NCI-H146 (cell line): ENCODE results near the gene GALNT17.

Experiments
- DNase-seq: peaks from one replicate; lab custom pipeline; 2025; lab: John Stamatoyannopoulos, UW

GALNT17 gene

GRCh38 chr7:71285571-71286145 lies 153.7 kb downstream of the GALNT17 start:
- no peak for DNase-seq

GRCh38 chr7:71286336-71286735 lies 154.4 kb downstream of the GALNT17 start:
- DNase-seq, result no peak

GRCh38 chr7:71286924-71287323 lies 155.0 kb downstream of the GALNT17 start:
- DNase-seq, result no peak

GRCh38 chr7:71290452-71290851 lies 158.5 kb downstream of the GALNT17 start:
- DNase-seq, result no peak

- no peak for DNase-seq
These were observed 166.4 kb downstream of the GALNT17 start for GRCh38 chr7:71298378-71298777.

- DNase-seq, result no peak
These were observed 168.1 kb downstream of the GALNT17 start for GRCh38 chr7:71300086-71300485.

- DNase-seq, result no peak
These were observed 168.7 kb downstream of the GALNT17 start for GRCh38 chr7:71300603-71301002.

- no peak for DNase-seq
These were observed 169.2 kb downstream of the GALNT17 start for GRCh38 chr7:71301167-71301566.

GRCh38 chr7:71303566-71303965 lies 171.6 kb downstream of the GALNT17 start:
- DNase-seq, result no peak

GRCh38 chr7:71308096-71308495 lies 176.2 kb downstream of the GALNT17 start:
- DNase-seq, result no peak

GRCh38 chr7:71311576-71311975 lies 179.6 kb downstream of the GALNT17 start:
- no peak for DNase-seq

- DNase-seq, result no peak
These were observed 181.0 kb downstream of the GALNT17 start for GRCh38 chr7:71312755-71313490.

GRCh38 chr7:71313553-71313952 lies 181.6 kb downstream of the GALNT17 start:
- no peak for DNase-seq

- DNase-seq, result no peak
These were observed 189.0 kb downstream of the GALNT17 start for GRCh38 chr7:71320916-71321315.

- no peak for DNase-seq
These were observed 190.3 kb downstream of the GALNT17 start for GRCh38 chr7:71322201-71322600.

GRCh38 chr7:71323726-71324125 lies 191.8 kb downstream of the GALNT17 start:
- no peak for DNase-seq

GRCh38 chr7:71325151-71325550 lies 193.2 kb downstream of the GALNT17 start:
- no peak for DNase-seq

GRCh38 chr7:71326595-71326994 lies 194.7 kb downstream of the GALNT17 start:
- no peak for DNase-seq

- no peak for DNase-seq
These were observed 196.0 kb downstream of the GALNT17 start for GRCh38 chr7:71327946-71328345.

GRCh38 chr7:71329030-71329660 lies 197.2 kb downstream of the GALNT17 start:
- no peak for DNase-seq

- DNase-seq, result no peak
These were observed 200.3 kb downstream of the GALNT17 start for GRCh38 chr7:71332207-71332606.

- no peak for DNase-seq
These were observed 202.6 kb downstream of the GALNT17 start for GRCh38 chr7:71334541-71334940.

GRCh38 chr7:71338866-71339265 lies 206.9 kb downstream of the GALNT17 start:
- no peak for DNase-seq
